Liver (tissue), 9 donors: ENCODE data around the gene ULK1. TPM values are rescaled to one million over a fixed set of nuclear protein-coding genes. Genes with fewer than 3 reads are reported as not detected.
"Not testable (repeated sequence)": the region's sequence is repeated elsewhere in the genome, so short reads cannot be mapped to it uniquely, and the experiment has no call there.

Experiments used
- DNase-seq: peaks from one replicate; pipeline ENCODE4 v3.0.0-alpha.2; 2017; ENCODE audit warnings: low spot score
- H3K27ac ChIP-seq, 2 donors: one replicate each; pipeline ENCODE4 v1.7.0; 2013; ENCODE audit warnings: inconsistent platforms in 2 of 2, low read length in 2 of 2, control low read depth in 1 of 2, low read depth in 1 of 2, mild to moderate bottlenecking in 1 of 2
- H3K27me3 ChIP-seq, 4 donors: one replicate each; pipeline versions ENCODE4 v1.6.1 to v1.7.0; 2013; ENCODE audit warnings: low read length in 3 of 4, inconsistent platforms in 1 of 4, mild to moderate bottlenecking in 1 of 4, moderate library complexity in 1 of 4; ENCODE audit not compliant: control insufficient read depth in 4 of 4, insufficient read depth in 4 of 4
- H3K36me3 ChIP-seq, 4 donors: one replicate each; pipeline versions ENCODE4 v1.6.1 to v1.7.0; 2013; ENCODE audit warnings: low read length in 3 of 4, mild to moderate bottlenecking in 3 of 4, low read depth in 1 of 4, moderate library complexity in 1 of 4; ENCODE audit not compliant: control insufficient read depth in 4 of 4, insufficient read depth in 3 of 4
- H3K4me1 ChIP-seq, 4 donors: one replicate each; pipeline versions ENCODE4 v1.6.1 to v1.7.0; 2013; ENCODE audit warnings: low read length in 3 of 4, mild to moderate bottlenecking in 3 of 4, moderate library complexity in 1 of 4; ENCODE audit not compliant: control insufficient read depth in 4 of 4, insufficient read depth in 4 of 4
- H3K4me3 ChIP-seq, 3 donors: one replicate each; pipeline versions ENCODE4 v1.6.1 to v1.7.0; 2013; ENCODE audit warnings: low read length in 3 of 3, control low read depth in 1 of 3, low read depth in 1 of 3, mild to moderate bottlenecking in 1 of 3
- H3K9ac ChIP-seq, 2 donors: one replicate each; pipeline ENCODE4 v1.7.0; 2013; ENCODE audit warnings: low read length in 2 of 2, mild to moderate bottlenecking in 2 of 2, moderate library complexity in 2 of 2, control low read depth in 1 of 2, low read depth in 1 of 2
- H3K9me3 ChIP-seq, 4 donors: one replicate each; pipeline versions ENCODE4 v1.6.1 to v1.7.0; 2013; ENCODE audit warnings: low read length in 3 of 4; ENCODE audit not compliant: control insufficient read depth in 4 of 4
- EGR1 ChIP-seq, 2 donors: IDR thresholded peaks; 2 replicates each; pipeline ENCODE4 v1.6.1; 2016 to 2018; ENCODE audit warnings: antibody characterized with exemption in 2 of 2, low read depth in 2 of 2
- FOXA1 ChIP-seq: IDR thresholded peaks from 2 replicates; pipeline ENCODE4 v1.6.1; 2016; ENCODE audit warnings: antibody characterized with exemption
- FOXA2 ChIP-seq: IDR thresholded peaks from 2 replicates; pipeline ENCODE4 v1.6.1; 2016; ENCODE audit warnings: antibody characterized with exemption
- GABPA ChIP-seq, 2 donors: IDR thresholded peaks in 1 of 2; conservative IDR thresholded peaks in 1 of 2; 2 replicates each; pipeline ENCODE4 v1.6.1; 2016; ENCODE audit warnings: antibody characterized with exemption in 2 of 2, mild to moderate bottlenecking in 1 of 2, moderate library complexity in 1 of 2
- HNF4A ChIP-seq, 2 donors: conservative IDR thresholded peaks; 2 replicates each; pipeline ENCODE4 v1.6.1; 2016; ENCODE audit warnings: antibody characterized with exemption in 2 of 2, mild to moderate bottlenecking in 2 of 2
- HNF4G ChIP-seq: IDR thresholded peaks from 2 replicates; pipeline ENCODE4 v1.6.1; 2016; ENCODE audit warnings: antibody characterized with exemption
- JUND ChIP-seq, 2 donors: IDR thresholded peaks; 2 replicates each; pipeline ENCODE4 v1.6.1; 2016; ENCODE audit warnings: antibody characterized with exemption in 2 of 2
- MAX ChIP-seq: IDR thresholded peaks from 2 replicates; pipeline ENCODE4 v1.6.1; 2016; ENCODE audit warnings: antibody characterized with exemption
- NR2F2 ChIP-seq: IDR thresholded peaks from 2 replicates; pipeline ENCODE4 v1.6.1; 2016; ENCODE audit warnings: antibody characterized with exemption
- RAD21 ChIP-seq, 2 donors: IDR thresholded peaks; 2 replicates each; pipeline ENCODE4 v1.6.1; 2016; ENCODE audit warnings: antibody characterized with exemption in 2 of 2, mild to moderate bottlenecking in 2 of 2
- REST ChIP-seq: IDR thresholded peaks from 2 replicates; pipeline ENCODE4 v1.6.1; 2016; ENCODE audit warnings: antibody characterized with exemption, mild to moderate bottlenecking
- RXRA ChIP-seq, 2 donors: IDR thresholded peaks; 2 replicates each; pipeline ENCODE4 v1.6.1; 2017 to 2018; ENCODE audit warnings: antibody characterized with exemption in 2 of 2, mild to moderate bottlenecking in 1 of 2
- SP1 ChIP-seq: IDR thresholded peaks from 2 replicates; pipeline ENCODE4 v1.6.1; 2018; ENCODE audit warnings: antibody characterized with exemption, mild to moderate bottlenecking
- TAF1 ChIP-seq: conservative IDR thresholded peaks from 2 replicates; pipeline ENCODE4 v1.6.1; 2016; ENCODE audit warnings: antibody characterized with exemption, mild to moderate bottlenecking
- YY1 ChIP-seq: IDR thresholded peaks from 2 replicates; pipeline ENCODE4 v1.6.1; 2016; ENCODE audit warnings: antibody characterized with exemption, mild to moderate bottlenecking
- WGBS: extraction: QIAGEN DNeasy Blood & Tissue Kit; methylation state at CpG from one replicate; pipeline ENCODE4 v1.1.7; 2013; 5-methylcytosine and 5-hydroxymethylcytosine counted together
- polyA plus RNA-seq, 2 donors: library from polyadenylated mRNA; stranded (reverse) in 1 of 2; unstranded in 1 of 2; fragments of 200-250 nt in 1 of 2; fragments of >200 nt in 1 of 2; fragmentation: Nextera tagmentation in 1 of 2; extraction: Ambion mirVana in 1 of 2; gene quantifications; one replicate each; pipeline versions ENCODE4 v1.2.1 to v1.2.3, GENCODE V29; 2013 to 2015
- total RNA-seq, 2 donors: library from RNA; depleted of rRNA; stranded (reverse); fragments of >200 nt; gene quantifications; one replicate each; pipeline ENCODE4 v1.2.3, GENCODE V29; 2014
- TF ChIP-seq, protein P1 (sequence below): fragments of 150-350 bp; IDR thresholded peaks from 2 replicates; pipeline ENCODE4 v1.5.1; 2017; ENCODE audit warnings: improper control_type of control experiment, low read depth, low read length; ENCODE audit not compliant: missing input control
- TF ChIP-seq, protein P2 (sequence below): IDR thresholded peaks from 2 replicates; pipeline ENCODE4 v1.6.1; 2016; ENCODE audit warnings: antibody characterized with exemption
- TF ChIP-seq, protein P3 (sequence below): IDR thresholded peaks from 2 replicates; pipeline ENCODE4 v1.6.1; 2016; ENCODE audit warnings: antibody characterized with exemption
- donor health status: healthy.
- donor health status: healthy.
- donor health status: healthy.
- donor health status: healthy.
- donor health status: healthy.

The ULK1 gene
- total and polyA plus RNA-seq, 4 donors = 12.5 to 41.7 (median 15.1) TPM

DNA sequence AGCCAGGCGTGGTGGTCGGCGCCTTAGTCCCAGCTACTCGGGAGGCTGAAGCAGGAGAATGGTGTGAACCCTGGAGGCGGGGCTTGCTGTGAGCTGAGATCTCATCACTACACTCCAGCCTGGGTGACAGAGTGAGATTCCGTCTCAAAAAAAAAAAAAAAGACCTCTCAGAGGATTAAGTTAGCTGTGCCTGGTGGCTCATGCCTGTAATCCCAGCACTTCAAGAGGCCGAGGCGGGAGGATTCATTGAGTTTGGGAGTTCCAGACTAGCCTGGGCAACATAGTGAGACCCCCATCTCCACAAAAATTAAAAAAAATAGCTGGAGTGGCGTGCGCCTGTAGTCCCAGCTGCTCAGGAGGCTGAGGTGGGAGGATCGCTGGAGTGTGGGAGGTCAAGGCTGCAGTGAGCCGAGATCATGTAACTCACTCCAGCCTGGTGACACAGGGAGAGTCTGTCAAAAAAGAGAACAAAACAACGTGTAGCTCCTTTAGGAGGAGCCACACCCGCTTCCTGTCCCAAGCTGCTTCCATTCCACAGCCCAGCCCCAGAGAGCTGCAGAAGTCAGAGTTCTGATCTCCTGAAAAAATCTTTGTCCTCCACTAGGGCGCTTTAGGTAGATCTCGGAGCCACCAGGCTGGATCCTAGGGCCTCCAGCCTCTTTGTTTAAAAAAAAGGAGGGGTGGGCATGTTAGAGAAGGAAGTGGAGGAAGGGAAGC, 11.5 kb upstream of the ULK1 start (continued):
- TF ChIP-seq, protein P1, sequence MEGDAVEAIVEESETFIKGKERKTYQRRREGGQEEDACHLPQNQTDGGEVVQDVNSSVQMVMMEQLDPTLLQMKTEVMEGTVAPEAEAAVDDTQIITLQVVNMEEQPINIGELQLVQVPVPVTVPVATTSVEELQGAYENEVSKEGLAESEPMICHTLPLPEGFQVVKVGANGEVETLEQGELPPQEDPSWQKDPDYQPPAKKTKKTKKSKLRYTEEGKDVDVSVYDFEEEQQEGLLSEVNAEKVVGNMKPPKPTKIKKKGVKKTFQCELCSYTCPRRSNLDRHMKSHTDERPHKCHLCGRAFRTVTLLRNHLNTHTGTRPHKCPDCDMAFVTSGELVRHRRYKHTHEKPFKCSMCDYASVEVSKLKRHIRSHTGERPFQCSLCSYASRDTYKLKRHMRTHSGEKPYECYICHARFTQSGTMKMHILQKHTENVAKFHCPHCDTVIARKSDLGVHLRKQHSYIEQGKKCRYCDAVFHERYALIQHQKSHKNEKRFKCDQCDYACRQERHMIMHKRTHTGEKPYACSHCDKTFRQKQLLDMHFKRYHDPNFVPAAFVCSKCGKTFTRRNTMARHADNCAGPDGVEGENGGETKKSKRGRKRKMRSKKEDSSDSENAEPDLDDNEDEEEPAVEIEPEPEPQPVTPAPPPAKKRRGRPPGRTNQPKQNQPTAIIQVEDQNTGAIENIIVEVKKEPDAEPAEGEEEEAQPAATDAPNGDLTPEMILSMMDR = no peak
- TF ChIP-seq MAX (no peak), HNF4A (conservative IDR thresholded peaks at IDR 0.05) (no peak)

- WGBS = 91% methylated on average over 4 of the region's 4 CpGs
- Histone ChIP-seq H3K36me3 (no peaks in the 10 kb centered on the region), H3K4me1 (no peaks in the 10 kb centered on the region), H3K27me3 (no peaks in the 10 kb centered on the region), H3K4me3 (no peak overlapping the region), H3K27ac (no peak overlapping the region), H3K9ac (no peak overlapping the region), H3K9me3 (peaks cover 0 to 4% (median under 1%) of the 10 kb centered on the region in 4 donors)
- TF ChIP-seq SP1 = no peak
- TF ChIP-seq, protein P2, sequence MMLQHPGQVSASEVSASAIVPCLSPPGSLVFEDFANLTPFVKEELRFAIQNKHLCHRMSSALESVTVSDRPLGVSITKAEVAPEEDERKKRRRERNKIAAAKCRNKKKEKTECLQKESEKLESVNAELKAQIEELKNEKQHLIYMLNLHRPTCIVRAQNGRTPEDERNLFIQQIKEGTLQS = no peak
- TF ChIP-seq RXRA (IDR thresholded peaks at IDR 0.05) = no peak
- TF ChIP-seq TAF1 = no peak
- no peak for TF ChIP-seq HNF4A (conservative IDR thresholded peaks at IDR 0.05)
- DNase-seq = no peak
Observed at GRCh38 chr12:131883521-131883900, 10.9 kb upstream of the ULK1 start.

DNA sequence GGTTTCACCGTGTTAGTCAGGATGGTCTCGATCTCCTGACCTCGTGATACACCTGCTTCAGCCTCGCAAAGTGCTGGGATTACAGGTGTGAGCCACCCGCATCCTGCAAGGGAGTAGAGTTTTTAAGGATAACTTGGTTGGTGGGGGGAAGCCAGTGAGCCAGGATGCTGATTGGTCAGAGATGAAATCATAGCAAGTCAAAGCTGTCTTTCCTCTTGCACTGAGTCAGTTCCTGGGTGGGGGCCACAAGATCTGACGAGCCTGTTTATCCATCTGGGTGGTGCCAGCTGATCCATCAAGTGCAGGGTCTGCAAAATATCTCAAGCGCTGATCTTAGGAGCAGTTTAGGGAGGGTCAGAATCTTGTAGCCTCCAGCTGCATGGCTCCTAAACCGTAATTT, 9.3 kb upstream of the ULK1 start:
- DNase-seq, H3K27ac ChIP-seq, H3K9me3 ChIP-seq, H3K36me3 ChIP-seq, H3K4me3 ChIP-seq, H3K4me1 ChIP-seq, H3K27me3 ChIP-seq, H3K9ac ChIP-seq: not testable (repeated sequence)
- 93% methylated on average over 8 of the region's 8 CpGs for WGBS

- no peak overlapping the region for H3K27ac ChIP-seq
- peaks cover 0 to 4% (median under 1%) of the 10 kb centered on the region in 4 donors for H3K9me3 ChIP-seq
- H3K9ac ChIP-seq = no peak overlapping the region
- no peaks in the 10 kb centered on the region for H3K36me3 ChIP-seq
- no peaks in the 10 kb centered on the region for H3K27me3 ChIP-seq
- no peak for DNase-seq
- WGBS = 92% methylated on average over 7 of the region's 7 CpGs
- H3K4me1 ChIP-seq = no peaks in the 10 kb centered on the region
- H3K4me3 ChIP-seq = no peak overlapping the region
- TF ChIP-seq RAD21 (IDR thresholded peaks at IDR 0.05) = no peak
- no peak for TF ChIP-seq RXRA (IDR thresholded peaks at IDR 0.05)
- no peak for TF ChIP-seq TAF1
- TF ChIP-seq HNF4G = no peak
- no peak for TF ChIP-seq MAX
- TF ChIP-seq GABPA (IDR thresholded peaks at IDR 0.05 in 1 of 2, conservative IDR thresholded peaks at IDR 0.05 in 1 of 2) = no peak
- TF ChIP-seq EGR1 (IDR thresholded peaks at IDR 0.05; ENCODE audit: low read depth in 2 of 2) = no peak
- TF ChIP-seq YY1 = no peak
- TF ChIP-seq, protein P3, sequence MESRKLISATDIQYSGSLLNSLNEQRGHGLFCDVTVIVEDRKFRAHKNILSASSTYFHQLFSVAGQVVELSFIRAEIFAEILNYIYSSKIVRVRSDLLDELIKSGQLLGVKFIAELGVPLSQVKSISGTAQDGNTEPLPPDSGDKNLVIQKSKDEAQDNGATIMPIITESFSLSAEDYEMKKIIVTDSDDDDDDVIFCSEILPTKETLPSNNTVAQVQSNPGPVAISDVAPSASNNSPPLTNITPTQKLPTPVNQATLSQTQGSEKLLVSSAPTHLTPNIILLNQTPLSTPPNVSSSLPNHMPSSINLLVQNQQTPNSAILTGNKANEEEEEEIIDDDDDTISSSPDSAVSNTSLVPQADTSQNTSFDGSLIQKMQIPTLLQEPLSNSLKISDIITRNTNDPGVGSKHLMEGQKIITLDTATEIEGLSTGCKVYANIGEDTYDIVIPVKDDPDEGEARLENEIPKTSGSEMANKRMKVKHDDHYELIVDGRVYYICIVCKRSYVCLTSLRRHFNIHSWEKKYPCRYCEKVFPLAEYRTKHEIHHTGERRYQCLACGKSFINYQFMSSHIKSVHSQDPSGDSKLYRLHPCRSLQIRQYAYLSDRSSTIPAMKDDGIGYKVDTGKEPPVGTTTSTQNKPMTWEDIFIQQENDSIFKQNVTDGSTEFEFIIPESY = no peak
- TF ChIP-seq NR2F2 = no peak
- TF ChIP-seq SP1 = no peak
- TF ChIP-seq REST = no peak
- TF ChIP-seq FOXA2 = no peak
- TF ChIP-seq, protein P2 = no peak
- TF ChIP-seq JUND (IDR thresholded peaks at IDR 0.05) = no peak
- TF ChIP-seq FOXA1 = no peak
Observed at GRCh38 chr12:131885543-131886057, 8.8 kb upstream of the ULK1 start.
